H9 (cell line): ENCODE data around the gene MYH14. TPM values are rescaled to one million over a fixed set of nuclear protein-coding genes. Genes with fewer than 3 reads are reported as not detected.

Experiments
- DNase-seq: peaks from one replicate; pipeline ENCODE4 v3.0.0-alpha.2; 2017
- H2AFZ ChIP-seq: one replicate; pipeline ENCODE4 v1.6.1; 2013; ENCODE audit warnings: mild to moderate bottlenecking, low read length, control low read depth, moderate library complexity
- H2AK5ac ChIP-seq: 2 replicates; pipeline ENCODE4 v1.6.1; 2013; ENCODE audit warnings: low read length, control low read depth, mixed read lengths; ENCODE audit not compliant: insufficient read length
- H2BK120ac ChIP-seq: one replicate; pipeline ENCODE4 v1.6.1; 2013; ENCODE audit warnings: low read depth, mild to moderate bottlenecking, low read length, control low read depth, inconsistent platforms; ENCODE audit not compliant: poor library complexity, severe bottlenecking
- H2BK12ac ChIP-seq: 2 replicates; pipeline ENCODE4 v1.6.1; 2013; ENCODE audit warnings: low read length, control low read depth, mixed read lengths, low read depth; ENCODE audit not compliant: insufficient read length
- H2BK15ac ChIP-seq: 2 replicates; pipeline ENCODE4 v1.6.1; 2013; ENCODE audit warnings: low read depth, low read length, control low read depth
- H2BK20ac ChIP-seq: one replicate; pipeline ENCODE4 v1.6.1; 2013; ENCODE audit warnings: low read depth, mild to moderate bottlenecking, low read length, control low read depth, inconsistent platforms; ENCODE audit not compliant: poor library complexity, severe bottlenecking
- H2BK5ac ChIP-seq: 2 replicates; pipeline ENCODE4 v1.6.1; 2013; ENCODE audit warnings: low read length, control low read depth, mixed read lengths; ENCODE audit not compliant: insufficient read length
- H3K14ac ChIP-seq: 2 replicates; pipeline ENCODE4 v1.6.1; 2013; ENCODE audit warnings: low read length, control low read depth; ENCODE audit not compliant: insufficient read depth
- H3K18ac ChIP-seq: 2 replicates; pipeline ENCODE4 v1.6.1; 2013; ENCODE audit warnings: low read depth, mild to moderate bottlenecking, mixed read lengths, low read length, control low read depth; ENCODE audit not compliant: insufficient read length
- H3K23ac ChIP-seq: 2 replicates; pipeline ENCODE4 v1.6.1; 2013; ENCODE audit warnings: low read length, control low read depth, mixed read lengths, low read depth; ENCODE audit not compliant: insufficient read length
- H3K23me2 ChIP-seq: 2 replicates; pipeline ENCODE4 v1.6.1; 2013; ENCODE audit warnings: low read depth, mild to moderate bottlenecking, mixed read lengths, low read length, control low read depth; ENCODE audit not compliant: insufficient read length, poor library complexity, severe bottlenecking
- H3K27ac ChIP-seq: 2 replicates; pipeline ENCODE4 v1.5.1; 2013; ENCODE audit warnings: low read length, control low read depth, mixed read lengths, low read depth; ENCODE audit not compliant: insufficient read length
- H3K27me3 ChIP-seq: 2 replicates; pipeline ENCODE4 v1.6.1; 2013; ENCODE audit warnings: low read length, control low read depth, inconsistent platforms; ENCODE audit not compliant: insufficient read depth
- H3K4ac ChIP-seq: 2 replicates; pipeline ENCODE4 v1.6.1; 2013; ENCODE audit warnings: low read depth, mild to moderate bottlenecking, control low read depth, inconsistent platforms, low read length, moderate library complexity
- H3K4me1 ChIP-seq: 2 replicates; pipeline ENCODE4 v1.6.1; 2013; ENCODE audit warnings: low read length, control low read depth, inconsistent platforms; ENCODE audit not compliant: insufficient read depth
- H3K4me2 ChIP-seq: 2 replicates; pipeline ENCODE4 v1.6.1; 2013; ENCODE audit warnings: low read length, control low read depth, mixed read lengths; ENCODE audit not compliant: insufficient read length, insufficient read depth
- H3K56ac ChIP-seq: 2 replicates; pipeline ENCODE4 v1.6.1; 2013; ENCODE audit warnings: low read depth, mild to moderate bottlenecking, mixed read lengths, low read length, control low read depth; ENCODE audit not compliant: insufficient read length
- H3K79me1 ChIP-seq: 2 replicates; pipeline ENCODE4 v1.6.1; 2013; ENCODE audit warnings: low read depth, mild to moderate bottlenecking, moderate library complexity, low read length, control low read depth, inconsistent platforms; ENCODE audit not compliant: insufficient read depth, poor library complexity, severe bottlenecking
- H3K79me2 ChIP-seq: 2 replicates; pipeline ENCODE4 v1.6.1; 2013; ENCODE audit warnings: low read length, control low read depth, inconsistent platforms; ENCODE audit not compliant: insufficient read depth
- H3K9ac ChIP-seq: 2 replicates; pipeline ENCODE4 v1.6.1; 2013; ENCODE audit warnings: low read length, control low read depth, mixed read lengths; ENCODE audit not compliant: insufficient read length; ENCODE audit errors: extremely low read depth
- H3K9me3 ChIP-seq: one replicate; pipeline ENCODE4 v1.6.1; 2013; ENCODE audit warnings: low read depth, low read length, inconsistent platforms; ENCODE audit not compliant: control insufficient read depth
- H3T11ph ChIP-seq: one replicate; pipeline ENCODE4 v1.6.1; 2013; ENCODE audit warnings: mild to moderate bottlenecking, low read length, control low read depth, inconsistent platforms
- H4K20me1 ChIP-seq: one replicate; pipeline ENCODE4 v1.6.1; 2013; ENCODE audit not compliant: control insufficient read depth, insufficient read length, insufficient read depth
- H4K5ac ChIP-seq: 2 replicates; pipeline ENCODE4 v1.6.1; 2013; ENCODE audit warnings: low read depth, mild to moderate bottlenecking, mixed read lengths, low read length, control low read depth; ENCODE audit not compliant: insufficient read length
- H4K8ac ChIP-seq: replicated peaks from 2 replicates; pipeline ENCODE4 v1.6.1; 2013; ENCODE audit warnings: low read length, control low read depth, mixed read lengths, low read depth; ENCODE audit not compliant: insufficient read length
- H4K91ac ChIP-seq: 2 replicates; pipeline ENCODE4 v1.6.1; 2013; ENCODE audit warnings: low read depth, mild to moderate bottlenecking, moderate library complexity, mixed read lengths, low read length, control low read depth; ENCODE audit not compliant: insufficient read length
- H3K27ac Mint-ChIP-seq, 3 experiments: 2 replicates in 2 of 3; 3 replicates in 1 of 3; pipeline ENCODE4 v1.8.0; 2020 to 2021; ENCODE audit warnings: mixed read lengths in 3 of 3, mild to moderate bottlenecking in 1 of 3, moderate library complexity in 1 of 3
- H3K27me3 Mint-ChIP-seq: 2 replicates; pipeline ENCODE4 v1.8.0; 2021; ENCODE audit warnings: low read depth, mild to moderate bottlenecking, moderate library complexity, mixed read lengths
- H3K36me3 Mint-ChIP-seq, 3 experiments: 2 replicates in 2 of 3; 3 replicates in 1 of 3; pipeline ENCODE4 v1.8.0; 2020 to 2021; ENCODE audit warnings: low read depth in 3 of 3, mixed read lengths in 3 of 3; ENCODE audit not compliant: insufficient read depth in 1 of 3
- H3K4me1 Mint-ChIP-seq, 2 experiments: 2 replicates each; pipeline ENCODE4 v1.8.0; 2020; ENCODE audit warnings: mixed read lengths in 2 of 2
- H3K4me3 Mint-ChIP-seq, 2 experiments: 2 replicates in 1 of 2; 3 replicates in 1 of 2; pipeline ENCODE4 v1.8.0; 2020 to 2021; ENCODE audit warnings: mild to moderate bottlenecking in 2 of 2, mixed read lengths in 2 of 2, moderate library complexity in 1 of 2
- H3K9me3 Mint-ChIP-seq, 2 experiments: 2 replicates in 1 of 2; 3 replicates in 1 of 2; pipeline ENCODE4 v1.8.0; 2020; ENCODE audit warnings: mild to moderate bottlenecking in 2 of 2, mixed read lengths in 2 of 2, moderate library complexity in 1 of 2
- CTCF ChIP-seq: fragments of 200-600 bp; sonication (generic); conservative IDR thresholded peaks from 3 replicates; pipeline ENCODE4 v1.8.0; 2021; ENCODE audit warnings: antibody characterized with exemption, mild to moderate bottlenecking
- WGBS: extraction: QIAGEN DNeasy Blood & Tissue Kit; methylation state at CpG from one replicate; pipeline ENCODE4 v1.1.7; 2013; ENCODE audit warnings: missing lambda C conversion rate, low lambda C conversion rate, mixed read lengths; ENCODE audit not compliant: insufficient read length; ENCODE audit errors: extremely low coverage; 5-methylcytosine and 5-hydroxymethylcytosine counted together
- total RNA-seq: library from RNA; stranded (reverse); gene quantifications from 2 replicates; pipeline ENCODE4 v1.2.1, GENCODE V29; 2021

Gene MYH14
- total RNA-seq, 1 experiment from 2014 or later: 27.7 TPM

GRCh38 chr19:50205681-50206138 lies 2.3 kb downstream of the MYH14 start:
- H3K9me3 Mint-ChIP-seq: no peaks in the 10 kb centered on the region
- Histone ChIP-seq H3K4ac (no peak overlapping the region), H2BK5ac (no peak overlapping the region), H2BK15ac (no peak overlapping the region), H4K5ac (no peak overlapping the region), H3T11ph (no peak overlapping the region), H4K91ac (no peak overlapping the region), H2AK5ac (no peak overlapping the region), H3K79me1 (no peaks in the 10 kb centered on the region), H4K8ac (no peak overlapping the region), H3K9me3 (no peaks in the 10 kb centered on the region), H3K27ac (no peak overlapping the region), H3K27me3 (no peaks in the 10 kb centered on the region), H2BK120ac (no peak overlapping the region), H3K18ac (peak overlapping the region; percentile 23), H2BK12ac (no peak overlapping the region), H2BK20ac (no peak overlapping the region), H3K4me2 (peak overlapping the region; percentile 20), H3K79me2 (no peaks in the 10 kb centered on the region), H3K23me2 (peaks cover 9% of the 10 kb centered on the region), H3K14ac (peak overlapping the region; percentile 66; the same call in 1 of the 2 replicates), H2AFZ (no peak overlapping the region), H3K56ac (no peak overlapping the region), H3K9ac (no peak overlapping the region), H3K23ac (no peak overlapping the region), H4K20me1 (no peaks in the 10 kb centered on the region), H3K4me1 (no peaks in the 10 kb centered on the region)
- peaks cover 35% of the 10 kb centered on the region for H3K27me3 Mint-ChIP-seq
- WGBS: no CpG with 5 or more reads among the region's 12 CpGs
- H3K4me3 Mint-ChIP-seq: peak overlapping the region; percentile 69 to 80
- H3K36me3 Mint-ChIP-seq: peaks cover 0 to 6% (median 0%) of the 10 kb centered on the region in 3 experiments; a peak in 2 of 7 replicates
- peak; percentile 59 for DNase-seq
- H3K27ac Mint-ChIP-seq: no peak overlapping the region; a peak in 1 of 7 replicates
- TF ChIP-seq CTCF: peak; percentile 35
- H3K4me1 Mint-ChIP-seq: peaks cover 3 to 18% of the 10 kb centered on the region in 2 experiments
